Nephron progenitor cell (in vitro differentiated cells): Measurements from ENCODE around the gene CYP1A2.

Experiments
- DNase-seq: peaks from one replicate; pipeline ENCODE4 v3.0.0; 2021
- H3K27ac Mint-ChIP-seq: 2 replicates; pipeline ENCODE4 v1.8.0; 2021; ENCODE audit warnings: mild to moderate bottlenecking, moderate library complexity, mixed read lengths
- H3K27me3 Mint-ChIP-seq: 2 replicates; pipeline ENCODE4 v1.8.0; 2021; ENCODE audit warnings: mild to moderate bottlenecking, low read depth, mixed read lengths; ENCODE audit not compliant: poor library complexity
- H3K36me3 Mint-ChIP-seq: 2 replicates; pipeline ENCODE4 v1.8.0; 2021; ENCODE audit warnings: low read depth, mixed read lengths
- H3K4me1 Mint-ChIP-seq: 2 replicates; pipeline ENCODE4 v1.8.0; 2021; ENCODE audit warnings: mixed read lengths
- H3K4me3 Mint-ChIP-seq: 2 replicates; pipeline ENCODE4 v1.8.0; 2021; ENCODE audit warnings: mild to moderate bottlenecking, moderate library complexity, mixed read lengths
- H3K9me3 Mint-ChIP-seq: 2 replicates; pipeline ENCODE4 v1.8.0; 2021; ENCODE audit warnings: mild to moderate bottlenecking, moderate library complexity, mixed read lengths
- CTCF ChIP-seq: fragments of 200-600 bp; sonication (generic); IDR thresholded peaks from 2 replicates; pipeline ENCODE4 v1.5.0; 2021; ENCODE audit warnings: antibody characterized with exemption

Gene CYP1A2

DNA sequence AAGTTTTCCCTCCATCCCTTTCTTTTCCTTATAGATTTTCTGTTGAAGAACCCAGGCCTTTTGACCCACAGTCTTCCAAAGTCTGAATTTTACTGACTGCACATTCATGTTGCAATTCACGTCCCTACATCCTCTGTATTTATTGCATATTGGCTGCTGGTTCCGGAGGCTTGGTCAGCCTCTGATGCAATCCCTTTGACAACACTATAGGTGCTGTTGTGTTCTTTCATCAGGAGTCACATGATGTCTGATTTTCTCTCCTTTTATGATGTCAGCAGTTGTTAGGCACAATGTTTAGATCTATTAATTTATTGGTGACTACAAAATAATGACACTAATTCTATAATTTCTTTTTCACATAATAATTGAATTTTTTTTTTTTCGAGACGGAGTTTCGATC lies 32.0 kb upstream of the CYP1A2 start:
- no peak for DNase-seq
- H3K9me3 Mint-ChIP-seq: no peaks in the 10 kb centered on the region
- H3K27ac Mint-ChIP-seq: no peak overlapping the region
- H3K4me3 Mint-ChIP-seq: no peak overlapping the region
- peaks cover 34% of the 10 kb centered on the region for H3K27me3 Mint-ChIP-seq
- H3K36me3 Mint-ChIP-seq: no peaks in the 10 kb centered on the region
- TF ChIP-seq CTCF: no peak
- no peaks in the 10 kb centered on the region for H3K4me1 Mint-ChIP-seq

DNA sequence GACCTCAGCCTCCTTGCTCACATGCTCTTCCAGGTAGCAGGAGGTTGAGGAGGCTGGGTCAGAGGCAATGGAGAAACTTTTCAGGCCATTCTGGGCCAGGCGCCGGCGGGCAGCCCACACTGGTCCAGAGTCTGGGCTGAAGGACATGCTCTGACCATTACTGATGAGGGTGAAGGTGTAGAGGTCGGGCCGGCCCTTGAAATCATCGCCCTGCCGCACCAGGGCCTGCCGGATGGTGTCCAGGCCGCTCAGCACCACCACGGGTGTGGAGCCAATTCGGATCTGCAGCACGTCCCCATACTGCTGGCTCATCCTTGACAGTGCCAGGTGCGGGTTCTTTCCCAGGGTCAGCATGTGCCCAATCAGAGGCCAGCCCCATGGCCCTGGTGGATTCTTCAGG lies 26.1 kb upstream of the CYP1A2 start:
- DNase-seq: no peak
- peaks cover 5% of the 10 kb centered on the region for H3K36me3 Mint-ChIP-seq
- peaks cover 64% of the 10 kb centered on the region for H3K27me3 Mint-ChIP-seq
- H3K27ac Mint-ChIP-seq: no peak overlapping the region
- TF ChIP-seq CTCF: no peak
- H3K9me3 Mint-ChIP-seq: peaks cover 10% of the 10 kb centered on the region
- H3K4me1 Mint-ChIP-seq: peaks cover 13% of the 10 kb centered on the region
- H3K4me3 Mint-ChIP-seq: no peak overlapping the region

DNA sequence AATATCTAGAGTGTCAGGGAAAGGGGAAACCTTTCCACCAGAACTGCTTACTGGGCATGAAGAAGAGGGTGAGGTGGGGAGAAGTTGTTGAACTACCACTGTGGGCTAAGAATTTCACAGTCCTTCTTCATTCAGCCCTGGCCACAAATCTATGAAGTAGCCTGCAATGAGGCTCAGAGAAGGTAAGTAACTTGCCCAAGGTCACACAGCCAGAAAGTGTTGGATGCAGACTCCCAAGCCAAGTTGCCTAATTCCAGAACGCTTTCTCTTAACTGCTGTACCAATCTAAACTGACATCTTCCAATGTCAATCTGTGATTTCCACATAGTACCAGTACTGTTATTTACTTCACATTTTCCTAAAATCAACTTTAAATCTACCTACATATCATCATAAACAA lies 25.5 kb upstream of the CYP1A2 start:
- no peak for DNase-seq
- H3K4me1 Mint-ChIP-seq: peaks cover 13% of the 10 kb centered on the region
- no peak overlapping the region for H3K4me3 Mint-ChIP-seq
- H3K36me3 Mint-ChIP-seq: peaks cover 5% of the 10 kb centered on the region
- no peak for TF ChIP-seq CTCF
- H3K27me3 Mint-ChIP-seq: peaks cover 65% of the 10 kb centered on the region
- H3K9me3 Mint-ChIP-seq: peaks cover 15% of the 10 kb centered on the region
- H3K27ac Mint-ChIP-seq: no peak overlapping the region

GRCh38 chr15:74723754-74724334 lies 24.8 kb upstream of the CYP1A2 start:
- Mint-ChIP-seq H3K4me3 (no peak overlapping the region), H3K27me3 (peaks cover 62% of the 10 kb centered on the region), H3K36me3 (peaks cover 5% of the 10 kb centered on the region), H3K27ac (no peak overlapping the region), H3K4me1 (peaks cover 13% of the 10 kb centered on the region), H3K9me3 (peaks cover 15% of the 10 kb centered on the region)
- DNase-seq: peak; percentile 16
- TF ChIP-seq CTCF: no peak

GRCh38 chr15:74724570-74725224 lies 23.9 kb upstream of the CYP1A2 start:
- peaks cover 59% of the 10 kb centered on the region for H3K27me3 Mint-ChIP-seq
- H3K27ac Mint-ChIP-seq: no peak overlapping the region
- H3K4me1 Mint-ChIP-seq: peaks cover 15% of the 10 kb centered on the region
- TF ChIP-seq CTCF: no peak
- DNase-seq: no peak
- H3K4me3 Mint-ChIP-seq: peak overlapping the region; percentile 79
- peaks cover 17% of the 10 kb centered on the region for H3K9me3 Mint-ChIP-seq
- peaks cover 5% of the 10 kb centered on the region for H3K36me3 Mint-ChIP-seq

DNA sequence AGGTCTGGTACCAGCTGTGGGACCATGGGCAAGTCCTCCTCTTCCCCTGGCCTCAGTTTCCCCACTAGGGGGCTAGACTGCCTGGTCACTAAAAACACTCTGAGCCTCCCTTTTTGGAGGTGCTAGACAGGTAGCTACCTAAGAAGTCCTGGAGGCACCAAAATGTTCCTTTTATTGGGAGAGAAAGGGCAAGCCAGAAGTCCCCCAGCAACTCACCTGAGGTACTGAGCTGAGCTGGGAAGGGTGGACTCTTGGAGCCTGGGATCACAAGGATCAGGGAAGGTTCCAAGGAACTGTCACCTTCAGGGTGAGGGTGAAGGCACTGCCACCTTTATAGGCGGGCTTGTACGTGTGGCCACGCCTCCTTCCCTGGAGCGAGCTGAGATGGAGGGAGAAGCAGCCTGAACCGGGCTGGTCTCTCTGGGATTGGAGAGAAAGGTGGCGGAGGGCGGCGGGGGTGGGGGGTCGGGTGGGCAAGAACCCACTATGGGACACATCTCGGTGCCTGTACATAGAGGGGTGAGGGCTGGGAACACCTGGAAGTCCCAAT lies 23.3 kb upstream of the CYP1A2 start, which contains the start of gene CYP1A1:
Gene CYP1A1 (minus strand): TSS at position 304 of the 550 bp plus-strand sequence. CDS start 2,431 bp downstream, outside the sequence.
- no peak within 1 kb of the TSS for H3K27ac Mint-ChIP-seq
- DNase-seq: peak; percentile 47
- H3K4me1 Mint-ChIP-seq: peaks cover 19% of the 10 kb centered on the region
- H3K36me3 Mint-ChIP-seq: peaks cover 5% of the 10 kb centered on the region
- H3K9me3 Mint-ChIP-seq: peaks cover 20% of the 10 kb centered on the region
- TF ChIP-seq CTCF: no peak
- peak within 1 kb of the TSS; percentile 79 for H3K4me3 Mint-ChIP-seq
- peaks cover 55% of the 10 kb centered on the region for H3K27me3 Mint-ChIP-seq
